A673 (cell line): Measurements from ENCODE around the gene ELFN1. TPM values are rescaled to one million over a fixed set of nuclear protein-coding genes. Genes with fewer than 3 reads are reported as not detected.

Source experiments
- BruUV-seq: library from RNA; stranded (reverse); fragments of 400-500 nt; replicated peaks from 2 replicates; lab custom pipeline; 2021; lab: Mats Ljungman, UMichigan
- CTCF ChIA-PET: fragments of 300-600 bp; sonication (Branson Sonifier 250); formaldehyde crosslinking; loops from one replicate; lab custom pipeline; 2022; ENCODE audit warnings: antibody characterized with exemption; lab: Charles Lee
- POLR2A ChIA-PET: fragments of 300-600 bp; sonication (Branson Sonifier 250); formaldehyde crosslinking; loops from one replicate; lab custom pipeline; 2022; ENCODE audit warnings: antibody characterized with exemption; ENCODE audit not compliant: low non-redundant PET; lab: Charles Lee
- DNase-seq: peaks from one replicate; pipeline ENCODE4 v3.0.0-alpha.2; 2015; ENCODE audit warnings: low spot score
- H3K27ac ChIP-seq: fragments of 200-600 bp; sonication (generic); 2 replicates; pipeline ENCODE4 v1.5.1; 2016; ENCODE audit warnings: mixed run types, low read depth, mild to moderate bottlenecking, mixed read lengths, antibody characterized with exemption, low read length; ENCODE audit not compliant: poor library complexity, severe bottlenecking
- H3K27me3 ChIP-seq: fragments of 200-600 bp; sonication (generic); replicated peaks from 2 replicates; pipeline ENCODE4 v1.6.1; 2017; ENCODE audit warnings: mixed run types, low read depth, mild to moderate bottlenecking, mixed read lengths, antibody characterized with exemption, low read length; ENCODE audit not compliant: insufficient read depth, poor library complexity
- H3K36me3 ChIP-seq: fragments of 200-600 bp; sonication (generic); 2 replicates; pipeline ENCODE4 v1.6.1; 2016; ENCODE audit warnings: mixed run types, mild to moderate bottlenecking, mixed read lengths, antibody characterized with exemption, low read length; ENCODE audit not compliant: insufficient read depth, poor library complexity, severe bottlenecking
- H3K4me1 ChIP-seq: fragments of 200-600 bp; sonication (generic); 2 replicates; pipeline ENCODE4 v1.6.1; 2017; ENCODE audit warnings: mixed run types, mild to moderate bottlenecking, mixed read lengths, antibody characterized with exemption, low read length; ENCODE audit not compliant: insufficient read depth, poor library complexity, severe bottlenecking
- H3K4me3 ChIP-seq: fragments of 200-600 bp; sonication (generic); 2 replicates; pipeline ENCODE4 v1.5.1; 2016; ENCODE audit warnings: low read depth, mixed run types, mild to moderate bottlenecking, mixed read lengths, low read length; ENCODE audit not compliant: poor library complexity, severe bottlenecking
- H3K9me3 ChIP-seq: fragments of 200-600 bp; sonication (generic); 2 replicates; pipeline ENCODE4 v1.6.1; 2016; ENCODE audit warnings: mixed run types, low read depth, mild to moderate bottlenecking, mixed read lengths, antibody characterized with exemption, low read length; ENCODE audit not compliant: poor library complexity, severe bottlenecking
- EZH2 ChIP-seq: fragments of 200-600 bp; sonication (generic); IDR thresholded peaks from 2 replicates; pipeline ENCODE4 v1.6.1; 2017; ENCODE audit warnings: borderline replicate concordance, low read depth, mild to moderate bottlenecking, mixed read lengths, antibody characterized with exemption, low read length; ENCODE audit not compliant: poor library complexity, severe bottlenecking
- intact Hi-C: fragments of 100-400 bp; cut with micrococcal nuclease; formaldehyde crosslinking; loops from one replicate; pipeline ENCODE4 v1.10.0; 2022; ENCODE audit not compliant: unreplicated experiment
- total RNA-seq: library from RNA; stranded (reverse); gene quantifications from 2 replicates; pipeline ENCODE4 v1.2.3, GENCODE V29; 2021
- TF ChIP-seq, protein P1 (sequence below): fragments of 300-800, 200-600 bp; sonication (generic); conservative IDR thresholded peaks from 2 replicates; pipeline ENCODE4 v1.5.1; 2017; ENCODE audit warnings: low read depth, mild to moderate bottlenecking, antibody characterized with exemption, low read length, moderate library complexity, mixed read lengths

ELFN1 gene
- total RNA-seq, 1 experiment from 2014 or later = not detected

- BruUV-seq = no TSS peak
- Histone ChIP-seq H3K27ac (no peak overlapping the region), H3K27me3 (peaks cover 63% of the 10 kb centered on the region), H3K9me3 (no peaks in the 10 kb centered on the region), H3K36me3 (no peaks in the 10 kb centered on the region), H3K4me3 (peak overlapping the region; percentile 49), H3K4me1 (peaks cover 20% of the 10 kb centered on the region)
- ChIA-PET CTCF (no interaction called here), POLR2A (no interaction called here)
- intact Hi-C loops = loop anchor here (10.0 kb wide), 2 partner anchors 539 to 689 kb away; partner anchors contain the start of gene EIF3B
- DNase-seq = peak; percentile 61
- TF ChIP-seq, protein P1, sequence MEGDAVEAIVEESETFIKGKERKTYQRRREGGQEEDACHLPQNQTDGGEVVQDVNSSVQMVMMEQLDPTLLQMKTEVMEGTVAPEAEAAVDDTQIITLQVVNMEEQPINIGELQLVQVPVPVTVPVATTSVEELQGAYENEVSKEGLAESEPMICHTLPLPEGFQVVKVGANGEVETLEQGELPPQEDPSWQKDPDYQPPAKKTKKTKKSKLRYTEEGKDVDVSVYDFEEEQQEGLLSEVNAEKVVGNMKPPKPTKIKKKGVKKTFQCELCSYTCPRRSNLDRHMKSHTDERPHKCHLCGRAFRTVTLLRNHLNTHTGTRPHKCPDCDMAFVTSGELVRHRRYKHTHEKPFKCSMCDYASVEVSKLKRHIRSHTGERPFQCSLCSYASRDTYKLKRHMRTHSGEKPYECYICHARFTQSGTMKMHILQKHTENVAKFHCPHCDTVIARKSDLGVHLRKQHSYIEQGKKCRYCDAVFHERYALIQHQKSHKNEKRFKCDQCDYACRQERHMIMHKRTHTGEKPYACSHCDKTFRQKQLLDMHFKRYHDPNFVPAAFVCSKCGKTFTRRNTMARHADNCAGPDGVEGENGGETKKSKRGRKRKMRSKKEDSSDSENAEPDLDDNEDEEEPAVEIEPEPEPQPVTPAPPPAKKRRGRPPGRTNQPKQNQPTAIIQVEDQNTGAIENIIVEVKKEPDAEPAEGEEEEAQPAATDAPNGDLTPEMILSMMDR = no peak
- no peak for TF ChIP-seq EZH2
Measured at GRCh38 chr7:1665549-1666316, 4.3 kb upstream of the ELFN1 start.

DNA sequence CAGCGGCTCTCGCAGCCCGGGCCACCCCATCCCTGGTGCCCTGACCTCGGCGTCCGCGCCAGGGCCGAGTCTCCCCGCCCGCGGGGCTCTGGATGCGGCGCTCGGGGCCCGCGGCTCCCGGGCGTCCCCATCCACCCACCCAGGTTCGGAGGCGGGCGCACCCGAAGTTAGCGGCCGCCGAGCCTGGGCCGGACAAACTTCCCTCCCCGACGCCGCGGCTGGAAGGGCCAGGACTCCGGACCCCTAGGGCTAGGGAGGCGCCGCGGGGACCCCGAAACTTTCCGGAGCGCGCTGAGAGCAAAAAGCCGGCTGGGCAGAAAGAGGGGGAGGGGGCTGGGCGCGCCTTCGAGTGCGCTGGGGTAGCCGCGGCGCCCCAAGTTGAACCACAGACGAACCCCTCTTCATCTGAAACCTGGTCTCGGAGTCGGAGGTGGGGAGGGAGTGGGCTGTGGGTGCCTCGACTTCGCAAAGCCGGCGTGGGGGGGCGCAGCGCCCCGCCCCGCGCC, 3.7 kb upstream of the ELFN1 start:
- intact Hi-C loops = loop anchor here (10.0 kb wide), 2 partner anchors 538 to 688 kb away; partner anchors contain the start of gene EIF3B
- H3K27me3 ChIP-seq = peaks cover 69% of the 10 kb centered on the region
- H3K4me1 ChIP-seq = peaks cover 20% of the 10 kb centered on the region
- peak overlapping the region; percentile 36 for H3K4me3 ChIP-seq
- no peak for DNase-seq
- H3K9me3 ChIP-seq = no peaks in the 10 kb centered on the region
- BruUV-seq = no TSS peak
- H3K36me3 ChIP-seq = no peaks in the 10 kb centered on the region
- POLR2A ChIA-PET = no interaction called here
- no peak overlapping the region for H3K27ac ChIP-seq
- CTCF ChIA-PET = no interaction called here
- TF ChIP-seq, protein P1 = no peak
- TF ChIP-seq EZH2 = peak; percentile 96

- ChIA-PET CTCF (no interaction called here), POLR2A (no interaction called here)
- TF ChIP-seq, protein P1 = no peak
- TF ChIP-seq EZH2 = peak; percentile 88
- Histone ChIP-seq H3K27ac (no peak overlapping the region), H3K27me3 (peaks cover 70% of the 10 kb centered on the region), H3K4me1 (peaks cover 20% of the 10 kb centered on the region), H3K4me3 (peak overlapping the region; percentile 31), H3K9me3 (no peaks in the 10 kb centered on the region), H3K36me3 (no peaks in the 10 kb centered on the region)
- BruUV-seq = no TSS peak
- no peak for DNase-seq
- intact Hi-C loops = loop anchor here (10.0 kb wide), 2 partner anchors 538 to 688 kb away; partner anchors contain the start of gene EIF3B
Measured at GRCh38 chr7:1666823-1667565, 3.1 kb upstream of the ELFN1 start.
